Naive thymus-derived CD8-positive, alpha-beta T cell (primary cell): ENCODE measurements around the gene DLEU7. TPM values are rescaled to one million over a fixed set of nuclear protein-coding genes. Genes with fewer than 3 reads are reported as not detected.

Experiments used
- ATAC-seq, 2 donors: fragments of 150-1000 bp; cut with Tn5 transposase in 1 of 2; sonication (Bioruptor Pico), chemical (Tn5 transposase) in 1 of 2; 1 replicate in 1 of 2; 2 replicates in 1 of 2; pipeline ENCODE4 v1.10.0; 2021; ENCODE audit warnings: mild to moderate bottlenecking in 2 of 2, moderate library complexity in 2 of 2
- POLR2A ChIA-PET: fragments of 350-600 bp; sonication (Branson Sonifier 250); formaldehyde crosslinking; loops from one replicate; lab custom pipeline; 2021; ENCODE audit warnings: antibody characterized with exemption; lab: Charles Lee
- DNase-seq, 10 donors: peaks; one replicate each; pipeline versions ENCODE4 v3.0.0 to v3.0.0-alpha.2; 2020 to 2022
- H3K27ac Mint-ChIP-seq, 10 donors: one replicate each; pipeline ENCODE4 v1.8.0; 2020 to 2022; ENCODE audit warnings: mild to moderate bottlenecking in 10 of 10, mixed read lengths in 10 of 10, moderate library complexity in 4 of 10, inconsistent platforms in 1 of 10
- H3K27me3 Mint-ChIP-seq, 5 donors: one replicate each; pipeline ENCODE4 v1.8.0; 2021 to 2022; ENCODE audit warnings: mixed read lengths in 5 of 5
- H3K36me3 Mint-ChIP-seq, 3 donors: one replicate each; pipeline ENCODE4 v1.8.0; 2020 to 2022; ENCODE audit warnings: mixed read lengths in 3 of 3, mild to moderate bottlenecking in 2 of 3, inconsistent platforms in 1 of 3
- H3K4me1 Mint-ChIP-seq, 4 donors: one replicate each; pipeline ENCODE4 v1.8.0; 2021 to 2022; ENCODE audit warnings: mixed read lengths in 4 of 4
- H3K4me3 Mint-ChIP-seq, 10 donors: one replicate each; pipeline ENCODE4 v1.8.0; 2020 to 2022; ENCODE audit warnings: mild to moderate bottlenecking in 10 of 10, mixed read lengths in 10 of 10, moderate library complexity in 6 of 10, inconsistent platforms in 1 of 10
- H3K9me3 Mint-ChIP-seq, 9 donors: one replicate each; pipeline ENCODE4 v1.8.0; 2020 to 2022; ENCODE audit warnings: mixed read lengths in 9 of 9, mild to moderate bottlenecking in 3 of 9, inconsistent platforms in 1 of 9, moderate library complexity in 1 of 9
- polyA plus RNA-seq, 3 donors: library from polyadenylated mRNA; unstranded; fragments of 300-500 nt; fragmentation: Illumina TruSeq; gene quantifications; one replicate each; pipeline ENCODE4 v1.2.3, GENCODE V29; 2021
- total RNA-seq, 8 experiments: library from RNA in 2 of 8; stranded (reverse) in 2 of 8; gene quantifications; one replicate each; pipeline ENCODE4 v1.2.3 and lab custom pipeline; 2021 to 2026

The DLEU7 gene
- total and polyA plus RNA-seq, 5 experiments from 2014 or later, result not detected

DNA sequence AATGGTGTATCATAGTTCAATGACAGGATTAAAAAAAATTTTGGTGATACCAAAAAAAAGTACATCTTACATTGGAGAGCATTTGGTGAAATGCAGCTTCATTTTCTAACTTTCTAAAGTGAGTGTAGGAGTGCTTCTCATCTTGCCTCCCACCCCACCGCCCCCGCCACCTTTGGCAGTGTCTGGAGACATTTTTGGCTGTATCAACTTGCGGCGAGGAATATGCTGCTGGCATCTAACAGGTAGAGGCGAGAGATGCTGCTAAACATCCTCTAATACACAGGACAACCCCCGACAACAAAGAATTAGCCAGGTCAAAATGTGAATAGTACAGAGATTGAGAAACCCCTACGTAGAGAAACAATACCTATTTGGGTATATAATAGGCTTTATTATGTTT is 1.7 kb downstream of the DLEU7 start:
- ATAC-seq, result no peak
- POLR2A ChIA-PET, result no interaction called here

DNA sequence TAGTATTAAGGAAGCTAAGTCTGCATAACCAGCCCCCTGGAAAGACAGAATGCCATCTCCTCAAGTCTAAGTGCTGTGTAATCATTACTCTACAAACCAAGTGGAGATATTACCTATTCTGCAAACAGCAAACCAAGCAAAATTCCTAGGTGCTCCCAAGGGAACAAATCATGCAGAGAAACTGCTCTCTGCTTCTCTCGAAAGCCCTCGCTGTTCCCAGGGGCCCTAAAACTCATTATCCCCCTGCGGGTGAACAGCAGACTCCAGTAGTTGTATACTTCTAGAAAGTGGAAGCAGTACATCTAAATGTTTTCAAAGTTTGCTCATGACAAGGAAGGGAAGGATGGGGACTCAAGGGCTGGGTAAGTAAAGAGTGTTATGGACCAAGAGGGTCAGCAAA is 3.2 kb downstream of the DLEU7 start:
- Mint-ChIP-seq H3K9me3 (peaks cover 0 to 2% (median 0%) of the 10 kb centered on the region in 9 donors), H3K27me3 (peaks cover 6 to 44% (median 16%) of the 10 kb centered on the region in 5 donors), H3K27ac (peak overlapping the region in 1 of 10 donors; percentile 9), H3K36me3 (peaks cover 0 to 2% (median 0%) of the 10 kb centered on the region in 3 donors), H3K4me1 (peaks cover 0 to 6% (median 3%) of the 10 kb centered on the region in 4 donors), H3K4me3 (no peak overlapping the region)
- no peak for ATAC-seq
- no peak for DNase-seq
- POLR2A ChIA-PET, result no interaction called here

More for the DNA sequence above, 1.7 kb downstream of the DLEU7 start:
- Mint-ChIP-seq H3K27me3 (peaks cover 6 to 44% (median 13%) of the 10 kb centered on the region in 5 donors), H3K27ac (no peak overlapping the region), H3K36me3 (peaks cover 0 to 2% (median 0%) of the 10 kb centered on the region in 3 donors), H3K9me3 (peaks cover 0 to 2% (median 0%) of the 10 kb centered on the region in 9 donors), H3K4me3 (no peak overlapping the region), H3K4me1 (peaks cover 4 to 16% (median 11%) of the 10 kb centered on the region in 4 donors)
- no peak for DNase-seq

DNA sequence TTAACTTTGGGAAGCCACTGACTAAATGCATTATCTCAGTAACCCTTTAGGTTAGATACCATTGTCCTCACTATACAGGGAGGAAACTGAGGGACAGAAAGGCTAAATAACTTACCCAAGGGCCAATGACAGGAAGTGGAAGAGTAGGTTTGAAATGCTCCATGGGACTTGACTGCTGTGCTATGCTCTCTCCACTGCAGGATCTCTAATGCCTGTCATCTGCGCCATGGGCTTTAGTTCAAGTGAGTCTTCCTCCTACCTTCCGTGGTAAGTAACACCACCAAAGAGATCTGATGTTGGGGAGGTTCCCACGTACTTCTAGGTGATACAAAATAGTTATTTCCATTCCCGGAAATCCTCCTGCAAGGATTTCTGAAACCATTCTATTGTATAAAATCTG is 3.7 kb downstream of the DLEU7 start:
- no peak overlapping the region for H3K27ac Mint-ChIP-seq
- H3K4me3 Mint-ChIP-seq, result no peak overlapping the region
- H3K9me3 Mint-ChIP-seq, result peaks cover 0 to 5% (median 0%) of the 10 kb centered on the region in 9 donors
- POLR2A ChIA-PET, result no interaction called here
- DNase-seq, result no peak
- peaks cover 0 to 6% (median 3%) of the 10 kb centered on the region in 4 donors for H3K4me1 Mint-ChIP-seq
- ATAC-seq, result no peak
- peaks cover 6 to 44% (median 16%) of the 10 kb centered on the region in 5 donors for H3K27me3 Mint-ChIP-seq
- peaks cover 0 to 2% (median 0%) of the 10 kb centered on the region in 3 donors for H3K36me3 Mint-ChIP-seq

DNA sequence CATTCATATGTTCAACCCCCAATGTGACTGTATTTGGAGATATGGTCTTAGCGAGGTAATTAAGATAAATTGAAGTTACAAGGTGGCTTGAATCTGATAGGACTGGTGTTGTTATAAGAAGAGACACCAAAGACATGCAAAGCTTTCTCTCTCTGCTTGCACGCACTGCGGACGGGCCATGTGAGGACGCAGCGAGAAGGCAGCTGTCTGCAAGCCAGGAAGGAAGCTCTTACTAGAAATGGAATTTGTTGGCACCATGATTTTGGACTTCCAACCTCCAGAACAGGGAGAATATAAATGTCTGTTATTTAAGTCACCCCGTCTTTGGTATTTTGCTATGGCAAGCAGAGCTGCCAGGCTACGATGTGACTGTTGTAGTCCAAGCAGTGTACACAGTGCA is 4.8 kb downstream of the DLEU7 start:
- peaks cover 0 to 10% (median 3%) of the 10 kb centered on the region in 9 donors for H3K9me3 Mint-ChIP-seq
- no peak for ATAC-seq
- no peak for DNase-seq
- H3K27ac Mint-ChIP-seq, result no peak overlapping the region
- H3K4me1 Mint-ChIP-seq, result peaks cover 0 to 3% (median 1%) of the 10 kb centered on the region in 4 donors
- POLR2A ChIA-PET, result no interaction called here
- peaks cover 5 to 38% (median 12%) of the 10 kb centered on the region in 5 donors for H3K27me3 Mint-ChIP-seq
- no peak overlapping the region for H3K4me3 Mint-ChIP-seq
- peaks cover 0 to under 1% (median 0%) of the 10 kb centered on the region in 3 donors for H3K36me3 Mint-ChIP-seq

DNA sequence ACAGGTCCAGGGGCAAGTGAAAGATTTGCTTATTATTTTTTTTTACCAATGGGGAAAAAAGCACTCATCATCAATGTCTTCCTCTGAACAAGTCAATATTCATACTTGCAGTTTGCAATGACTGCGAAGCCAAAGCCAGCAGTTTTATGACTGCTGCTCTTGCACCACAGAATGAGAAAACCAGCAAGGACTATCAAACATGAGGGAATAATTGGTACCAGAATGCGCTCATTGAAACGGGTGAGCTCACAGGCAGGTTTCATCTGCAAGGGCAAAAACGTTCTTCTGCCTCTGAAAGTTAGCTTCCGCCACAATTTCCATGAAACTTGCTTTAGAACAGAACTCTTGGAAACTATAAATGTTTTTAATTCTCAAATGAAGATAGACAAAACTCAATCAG is 5.5 kb downstream of the DLEU7 start:
- DNase-seq (no peak), ATAC-seq (no peak)
- POLR2A ChIA-PET, result no interaction called here
- no peak overlapping the region for H3K27ac Mint-ChIP-seq
- H3K36me3 Mint-ChIP-seq, result no peaks in the 10 kb centered on the region
- H3K4me1 Mint-ChIP-seq, result peaks cover 0 to 3% (median 1%) of the 10 kb centered on the region in 4 donors
- peaks cover 5 to 36% (median 11%) of the 10 kb centered on the region in 5 donors for H3K27me3 Mint-ChIP-seq
- no peak overlapping the region for H3K4me3 Mint-ChIP-seq
- peaks cover 0 to 13% (median 7%) of the 10 kb centered on the region in 9 donors for H3K9me3 Mint-ChIP-seq

DNA sequence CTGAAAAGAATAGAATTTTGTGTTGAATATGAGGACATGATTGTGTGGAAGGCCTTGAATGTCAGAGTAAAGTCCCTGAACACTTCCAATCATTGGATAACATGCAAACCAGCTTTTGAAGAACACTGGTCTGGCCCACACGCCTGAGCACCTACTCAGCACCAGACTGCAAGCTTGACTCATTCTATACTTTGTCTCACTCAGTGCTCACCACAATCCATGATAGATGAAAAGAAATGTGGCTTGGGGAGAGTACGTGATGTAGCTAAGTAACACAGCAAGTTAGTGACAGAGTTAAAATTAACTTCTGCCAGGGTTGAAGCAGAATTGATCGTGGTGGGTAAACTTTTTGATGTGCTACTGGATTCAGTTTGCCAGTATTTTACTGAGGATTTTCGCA is 12.0 kb downstream of the DLEU7 start:
- ATAC-seq, result no peak

DNA sequence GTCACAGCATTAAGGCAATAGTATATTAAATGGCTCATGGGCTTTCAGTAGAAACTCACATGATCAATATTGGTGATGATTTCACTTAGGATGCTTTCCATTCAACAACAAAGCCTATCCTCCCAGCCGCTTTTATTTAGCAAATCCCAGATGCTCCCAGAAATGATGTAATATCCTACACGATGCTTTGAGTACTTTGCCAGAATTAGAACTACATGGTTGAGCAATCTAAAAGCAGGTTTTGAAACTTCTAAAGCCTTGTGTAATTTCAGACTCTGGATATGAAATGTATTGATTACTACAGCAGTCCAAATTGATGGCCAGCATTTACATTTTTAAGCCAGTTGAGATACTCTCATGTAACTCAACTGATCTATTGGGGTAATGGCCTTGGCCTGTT is 13.6 kb downstream of the DLEU7 start:
- ATAC-seq (no peak), DNase-seq (no peak)
- no peak overlapping the region for H3K27ac Mint-ChIP-seq
- peaks cover 0 to 21% (median 9%) of the 10 kb centered on the region in 9 donors for H3K9me3 Mint-ChIP-seq
- H3K27me3 Mint-ChIP-seq, result peaks cover 0 to 13% (median 0%) of the 10 kb centered on the region in 5 donors
- no peaks in the 10 kb centered on the region for H3K36me3 Mint-ChIP-seq
- no peak overlapping the region for H3K4me3 Mint-ChIP-seq
- H3K4me1 Mint-ChIP-seq, result peaks cover 0 to 6% (median 2%) of the 10 kb centered on the region in 4 donors
- POLR2A ChIA-PET, result no interaction called here

More for the DNA sequence above, 12.0 kb downstream of the DLEU7 start:
- H3K36me3 Mint-ChIP-seq, result no peaks in the 10 kb centered on the region
- no peak overlapping the region for H3K27ac Mint-ChIP-seq
- peaks cover 0 to 6% (median 2%) of the 10 kb centered on the region in 4 donors for H3K4me1 Mint-ChIP-seq
- no peak overlapping the region for H3K4me3 Mint-ChIP-seq
- POLR2A ChIA-PET, result interaction anchor here (0.5 kb wide), 1 partner anchor 648 kb away, joined by 9 read pairs; no protein-coding TSS in a partner anchor
- H3K9me3 Mint-ChIP-seq, result peaks cover 0 to 21% (median 9%) of the 10 kb centered on the region in 9 donors
- peaks cover 0 to 18% (median 1%) of the 10 kb centered on the region in 5 donors for H3K27me3 Mint-ChIP-seq
- DNase-seq, result no peak

DNA sequence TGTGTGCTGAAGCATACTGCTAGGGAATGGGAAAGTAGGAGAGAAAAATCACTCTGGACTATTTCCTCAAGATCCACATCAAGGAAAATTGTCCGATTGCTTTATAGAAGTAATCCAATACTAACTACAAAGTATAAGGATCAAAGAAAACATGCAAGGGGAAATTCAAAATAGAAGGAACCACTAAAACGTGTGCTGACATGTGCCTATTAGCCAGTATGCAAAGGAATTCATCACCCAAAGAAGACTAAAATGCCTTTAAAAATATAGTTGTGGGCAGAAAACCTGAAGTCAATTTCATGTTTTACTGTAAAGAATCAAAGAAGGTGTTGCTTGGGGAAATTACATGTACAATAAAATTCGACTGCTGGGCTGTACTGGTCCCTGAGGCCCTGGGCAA is 14.3 kb downstream of the DLEU7 start:
- peaks cover 0 to 15% (median 7%) of the 10 kb centered on the region in 9 donors for H3K9me3 Mint-ChIP-seq
- peaks cover 0 to 12% (median 1%) of the 10 kb centered on the region in 5 donors for H3K27me3 Mint-ChIP-seq
- H3K4me3 Mint-ChIP-seq, result no peak overlapping the region
- POLR2A ChIA-PET, result no interaction called here
- ATAC-seq, result no peak
- peaks cover 0 to 6% (median 2%) of the 10 kb centered on the region in 4 donors for H3K4me1 Mint-ChIP-seq
- no peak overlapping the region for H3K27ac Mint-ChIP-seq
- H3K36me3 Mint-ChIP-seq, result no peaks in the 10 kb centered on the region
- no peak for DNase-seq

DNA sequence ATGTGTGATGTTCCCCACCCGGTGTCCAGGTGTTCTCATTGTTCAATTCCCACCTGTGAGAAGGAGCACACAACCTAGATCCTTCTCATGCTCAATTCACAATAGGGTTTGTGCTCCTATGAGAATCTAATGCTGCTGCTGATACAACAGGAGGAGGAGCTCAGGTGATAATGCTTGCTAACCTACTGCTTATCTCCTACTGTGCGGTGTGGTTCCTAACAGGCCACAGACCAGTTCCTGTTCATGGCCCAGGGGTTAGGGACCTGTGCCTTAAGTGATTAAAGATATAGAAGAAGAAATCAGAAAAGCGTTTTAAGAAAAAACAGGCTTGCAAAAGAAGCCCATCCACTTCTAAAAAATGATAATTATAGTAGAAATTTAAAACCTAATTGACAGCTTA is 17.5 kb downstream of the DLEU7 start:
- Mint-ChIP-seq H3K36me3 (no peaks in the 10 kb centered on the region), H3K4me1 (peaks cover 0 to 2% (median under 1%) of the 10 kb centered on the region in 4 donors), H3K9me3 (no peaks in the 10 kb centered on the region), H3K27ac (no peak overlapping the region), H3K4me3 (no peak overlapping the region), H3K27me3 (peaks cover 0 to 3% (median 2%) of the 10 kb centered on the region in 5 donors)
- ATAC-seq (no peak), DNase-seq (no peak)
- POLR2A ChIA-PET, result no interaction called here

DNA sequence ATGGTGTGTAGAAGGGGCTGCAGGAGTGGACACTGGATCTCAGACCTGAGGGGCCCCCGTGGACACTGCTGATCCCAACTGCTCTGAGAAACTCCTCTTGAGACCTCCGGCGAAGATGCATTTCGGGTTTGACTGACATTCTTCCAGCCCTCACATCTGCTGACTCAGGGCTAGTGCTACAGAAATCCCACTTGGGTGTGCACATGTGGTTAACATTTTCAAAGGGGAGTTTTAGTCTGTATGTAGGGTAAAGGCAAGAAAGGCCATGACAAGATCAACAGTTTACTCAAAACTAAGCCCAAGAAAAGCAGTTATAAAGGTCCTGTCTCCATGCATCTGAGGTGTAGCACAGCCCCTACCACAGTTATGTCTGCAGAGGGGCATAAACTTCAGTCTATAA is 31.2 kb downstream of the DLEU7 start:
- Mint-ChIP-seq H3K36me3 (no peaks in the 10 kb centered on the region), H3K27ac (peak overlapping the region in 2 of 10 donors; percentile 15 to 36), H3K9me3 (no peaks in the 10 kb centered on the region), H3K4me3 (peak overlapping the region in 1 of 10 donors; percentile 24), H3K4me1 (peaks cover 0 to 29% (median 1%) of the 10 kb centered on the region in 4 donors), H3K27me3 (no peaks in the 10 kb centered on the region)
- POLR2A ChIA-PET, result no interaction called here
- ATAC-seq (no peak), DNase-seq (no peak)

DNA sequence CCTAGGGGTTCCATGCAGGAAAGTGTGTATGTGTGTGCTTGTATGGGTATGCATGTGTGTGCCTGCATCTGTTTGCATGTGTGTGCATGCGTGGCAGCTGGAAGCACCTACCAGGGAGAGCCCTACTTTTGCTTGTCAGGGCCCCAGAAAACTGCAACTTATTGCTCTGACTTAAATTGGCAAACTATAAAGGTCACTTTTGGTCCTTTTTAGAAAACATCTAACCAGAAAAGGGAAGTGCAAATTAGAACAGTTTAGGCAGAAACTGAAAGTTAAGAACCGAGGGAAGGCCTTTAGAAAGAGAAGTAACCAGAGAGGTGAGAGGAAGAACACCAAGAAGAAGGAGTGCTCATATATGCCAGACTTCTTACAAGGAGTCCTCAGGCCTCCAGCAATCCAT is 32.5 kb downstream of the DLEU7 start:
- ATAC-seq, result peak in 1 of 2 donors; percentile 30
- Mint-ChIP-seq H3K4me3 (no peak overlapping the region), H3K27me3 (no peaks in the 10 kb centered on the region), H3K4me1 (peaks cover 0 to 29% (median 1%) of the 10 kb centered on the region in 4 donors), H3K27ac (peak overlapping the region in 2 of 10 donors; percentile 26 to 45), H3K36me3 (peaks cover 0 to 2% (median 0%) of the 10 kb centered on the region in 3 donors), H3K9me3 (peaks cover 0 to 2% (median 0%) of the 10 kb centered on the region in 9 donors)
- POLR2A ChIA-PET, result no interaction called here
- no peak for DNase-seq

DNA sequence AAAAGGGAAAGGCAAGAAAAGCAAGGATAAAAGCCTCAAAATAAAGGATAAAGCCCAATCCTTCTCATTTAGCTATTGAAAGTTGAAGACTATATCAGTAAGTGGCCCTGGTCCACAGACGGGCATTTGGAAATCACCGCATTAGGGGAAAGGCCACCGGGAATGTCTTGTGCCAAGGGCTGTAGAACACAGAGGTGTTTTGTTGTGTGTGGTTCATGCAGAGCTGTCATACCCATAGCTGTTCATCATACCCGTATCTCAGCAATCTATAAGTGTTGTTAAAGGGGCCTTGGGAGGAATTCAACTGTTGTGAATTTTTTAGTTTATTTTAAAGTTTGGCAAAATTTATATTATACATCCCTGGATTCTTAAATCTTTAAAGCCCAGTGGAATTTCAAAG is 33.0 kb downstream of the DLEU7 start:
- no peak overlapping the region for H3K4me3 Mint-ChIP-seq
- H3K27ac Mint-ChIP-seq, result peak overlapping the region in 1 of 10 donors; percentile 26
- peaks cover 0 to 8% (median 2%) of the 10 kb centered on the region in 9 donors for H3K9me3 Mint-ChIP-seq
- no peak for DNase-seq
- POLR2A ChIA-PET, result interaction anchor here (0.7 kb wide), 2 partner anchors 686 to 1537 kb away, joined by 3 read pairs; no protein-coding TSS in a partner anchor
- H3K27me3 Mint-ChIP-seq, result no peaks in the 10 kb centered on the region
- no peak for ATAC-seq
- H3K36me3 Mint-ChIP-seq, result peaks cover 0 to 8% (median 2%) of the 10 kb centered on the region in 3 donors
- H3K4me1 Mint-ChIP-seq, result peaks cover 0 to 29% (median 1%) of the 10 kb centered on the region in 4 donors
